Motor neuron (in vitro differentiated cells): ENCODE results near the gene UBE2D4. TPM values are rescaled to one million over a fixed set of nuclear protein-coding genes. Genes with fewer than 3 reads are reported as not detected.
A peak's percentile ranks its signal among the peaks of the same experiment; 100 is the strongest.
"Not testable (repeated sequence)": the region's sequence is repeated elsewhere in the genome, so short reads cannot be mapped to it uniquely, and the experiment has no call there.

ENCODE experiments used
- ATAC-seq, 8 experiments: fragments of 200-7000 bp; cut with Tn5 transposase; replicated peaks in 6 of 8; 2 replicates each; pipeline ENCODE4 v1.8.0; 2021; ENCODE audit warnings: mild to moderate bottlenecking in 8 of 8, moderate library complexity in 8 of 8
- H3K27ac ChIP-seq, 2 donors: fragments of 250-450 bp; sonication (Bioruptor Pico); 2 replicates each; pipeline ENCODE4 v1.9.0; 2021; ENCODE audit warnings: antibody characterized with exemption in 2 of 2, mild to moderate bottlenecking in 2 of 2, moderate library complexity in 1 of 2
- H3K4me1 ChIP-seq, 2 donors: fragments of 250-450 bp; sonication (Bioruptor Pico); replicated peaks in 1 of 2; 2 replicates each; pipeline ENCODE4 v1.6.1; 2021; ENCODE audit warnings: antibody characterized with exemption in 2 of 2, mild to moderate bottlenecking in 2 of 2, moderate library complexity in 1 of 2
- H3K4me3 ChIP-seq, 5 donors: fragments of 250-450 bp; sonication (Bioruptor Pico); 2 replicates each; pipeline ENCODE4 v1.9.0; 2021; ENCODE audit warnings: antibody characterized with exemption in 5 of 5, mild to moderate bottlenecking in 5 of 5, moderate library complexity in 4 of 5
- WGBS, 10 experiments: fragments of 450-650 bp; shearing (Covaris generic); methylation state at CpG; one replicate each; pipeline ENCODE4 v1.0.0; 2022; 5-methylcytosine and 5-hydroxymethylcytosine counted together
- in situ Hi-C, 9 experiments: fragments of 400-800 bp; cut with MboI; loops; one replicate each; pipeline ENCODE4 v1.15.0; 2021; ENCODE audit warnings: low sequenced_read_pairs in 9 of 9, low pct_unique_long_range_greater_than_20kb in 2 of 9; ENCODE audit not compliant: unreplicated experiment in 9 of 9
- total RNA-seq, 8 experiments: library from RNA; unstranded; fragments of 300-600 nt; gene quantifications; 2 replicates each; pipeline versions ENCODE4 v1.2.3 to v1.2.4, GENCODE V29; 2022

The UBE2D4 gene
- total RNA-seq, 8 experiments from 2014 or later, result 8.3 to 29.7 (median 10.7) TPM

GRCh38 chr7:43985904-43986864 is 59.9 kb downstream of the UBE2D4 start:
- H3K27ac ChIP-seq, H3K4me3 ChIP-seq, in situ Hi-C loops, H3K4me1 ChIP-seq: not testable (repeated sequence)
- 40% methylated on average over 4 of the region's 33 CpGs; no CpG with 5 or more reads in 9 of the 10 experiments for WGBS, 10 experiments
- peak; percentile 44 to 94 (median 71) for ATAC-seq

- in situ Hi-C loops, ATAC-seq: not testable (repeated sequence)
- WGBS, 10 experiments, result no CpG with 5 or more reads among the region's 9 CpGs
Measured at GRCh38 chr7:43987476-43987875, 61.2 kb downstream of the UBE2D4 start.

GRCh38 chr7:43990011-43990585 is 63.9 kb downstream of the UBE2D4 start:
- no CpG with 5 or more reads among the region's 12 CpGs for WGBS, 10 experiments

More at GRCh38 chr7:43987476-43987875, 61.2 kb downstream of the UBE2D4 start:
- H3K4me3 ChIP-seq, H3K4me1 ChIP-seq, H3K27ac ChIP-seq: not testable (repeated sequence)

GRCh38 chr7:43990829-43991228 is 64.6 kb downstream of the UBE2D4 start:
- H3K27ac ChIP-seq, H3K4me3 ChIP-seq, H3K4me1 ChIP-seq, in situ Hi-C loops: not testable (repeated sequence)
- no CpG with 5 or more reads among the region's 1 CpG for WGBS, 10 experiments
- ATAC-seq, result peak in 2 of 8 experiments; percentile 23 to 27

More at GRCh38 chr7:43990011-43990585, 63.9 kb downstream of the UBE2D4 start:
- H3K4me1 ChIP-seq, in situ Hi-C loops, H3K27ac ChIP-seq, H3K4me3 ChIP-seq: not testable (repeated sequence)
- ATAC-seq, result peak in 1 of 8 experiments; percentile 5

GRCh38 chr7:43992896-43993295 is 66.7 kb downstream of the UBE2D4 start:
- H3K4me1 ChIP-seq, in situ Hi-C loops, H3K4me3 ChIP-seq, H3K27ac ChIP-seq: not testable (repeated sequence)
- ATAC-seq, result peak in 1 of 8 experiments; percentile 80
- 50 to 80% methylated on average over 1 of the region's 7 CpGs; no CpG with 5 or more reads in 8 of the 10 experiments for WGBS, 10 experiments

GRCh38 chr7:43994681-43995080 is 68.4 kb downstream of the UBE2D4 start:
- WGBS, 10 experiments, result 100% methylated on average over 2 of the region's 6 CpGs; no CpG with 5 or more reads in 9 of the 10 experiments
- in situ Hi-C loops, H3K4me1 ChIP-seq, H3K4me3 ChIP-seq, ATAC-seq, H3K27ac ChIP-seq: not testable (repeated sequence)

GRCh38 chr7:43997532-43997931 is 71.3 kb downstream of the UBE2D4 start, which contains the start of gene SPDYE1:
Gene SPDYE1, plus strand, starts transcription at chr7:43997897. Its CDS starts 2,053 bp downstream, at chr7:43999950.
- H3K27ac ChIP-seq, result not testable (repeated sequence)

More at GRCh38 chr7:43997532-43997931, 71.3 kb downstream of the UBE2D4 start, which contains the start of gene SPDYE1:
- ATAC-seq, H3K4me1 ChIP-seq, in situ Hi-C loops, H3K4me3 ChIP-seq: not testable (repeated sequence)
- WGBS, 10 experiments, result no CpG with 5 or more reads among the region's 3 CpGs

Other genes with a start within 250 kb of the UBE2D4 start
- gene COA1, start 196.9 kb upstream of the UBE2D4 start, total RNA-seq, result 10 to 100 TPM; 46.0 to 93.2 (median 76.1) TPM
- gene BLVRA, start 167.8 kb upstream of the UBE2D4 start, total RNA-seq, result 10 to 100 TPM in 6 of 8 experiments, 1 to 10 TPM in 2; 2.3 to 45.0 (median 17.1) TPM
- gene MRPS24, start 56.9 kb upstream of the UBE2D4 start, total RNA-seq, result 100 to 1,000 TPM; 123 to 213 (median 132) TPM
- gene URGCP, start 19.8 kb upstream of the UBE2D4 start, total RNA-seq, result 10 to 100 TPM; 20.1 to 50.1 (median 27.2) TPM
- gene SPDYE1, start 71.5 kb downstream of the UBE2D4 start, total RNA-seq, result 1 to 10 TPM in 2 of 8 experiments, under 1 TPM in 6; 0.22 to 2.5 (median 0.44) TPM
- 10 to 100 TPM; 37.3 to 99.0 (median 70.9) TPM for gene DBNL, start 118.3 kb downstream of the UBE2D4 start, total RNA-seq
- gene PGAM2, start 139.1 kb downstream of the UBE2D4 start, total RNA-seq, result 1 to 10 TPM in 2 of 8 experiments, under 1 TPM in 2, not detected in 4; 0.38 to 2.0 (median 0.99) TPM
- 10 to 100 TPM in 4 of 8 experiments, 1 to 10 TPM in 4; 5.4 to 28.1 (median 10.2) TPM for gene POLM, start 156.1 kb downstream of the UBE2D4 start, total RNA-seq
- gene AEBP1, start 177.9 kb downstream of the UBE2D4 start, total RNA-seq, result 10 to 100 TPM in 4 of 8 experiments, 1 to 10 TPM in 4; 3.2 to 60.3 (median 16.5) TPM
- gene POLD2, start 197.1 kb downstream of the UBE2D4 start, total RNA-seq, result 100 to 1,000 TPM in 2 of 8 experiments, 10 to 100 TPM in 6; 53.7 to 146 (median 73.7) TPM
- 1 to 10 TPM in 1 of 8 experiments, under 1 TPM in 2, not detected in 5; 0.46 to 1.0 (median 0.95) TPM for gene MYL7, start 214.9 kb downstream of the UBE2D4 start, total RNA-seq